Right lobe of liver (tissue), 4 donors: ENCODE data around the gene SNRNP25.

ENCODE experiments used
- CTCF ChIP-seq, 4 donors: fragments of 200-600 bp in 3 of 4; fragments of 450-650 bp in 1 of 4; IDR thresholded peaks; one replicate each; pipeline versions ENCODE4 v1.5.1 to v1.8.0; 2016 to 2022; ENCODE audit warnings: antibody characterized with exemption in 4 of 4, mild to moderate bottlenecking in 2 of 4
- POLR2A ChIP-seq: fragments of 450-650 bp; IDR thresholded peaks from one replicate; pipeline ENCODE4 v1.6.1; 2017; ENCODE audit warnings: antibody characterized with exemption, mild to moderate bottlenecking
- donor health status: DM: no; HTN: no; CAD: no.
- donor health status: DM: no; HTN: no; CAD: no.
- donor health status: DM: no; HTN: yes; CAD: no.

- TF ChIP-seq CTCF (IDR thresholded peaks at IDR 0.05): no peak
- TF ChIP-seq POLR2A: peak; percentile 26
Measured at GRCh38 chr16:72561-73548, 19.2 kb downstream of the SNRNP25 start, which contains the start of gene RHBDF1.
